Epithelial cell of prostate (primary cell): ENCODE measurements around the gene KCNQ2.

Source experiments
- DNase-seq: peaks from one replicate; pipeline ENCODE4 v3.0.0-alpha.2; 2011; ENCODE audit warnings: low read depth, low spot score
- H3K27ac ChIP-seq: fragments of 450-650 bp; 2 replicates; pipeline ENCODE4 v1.5.1; 2017; ENCODE audit warnings: mild to moderate bottlenecking

KCNQ2 gene

DNA sequence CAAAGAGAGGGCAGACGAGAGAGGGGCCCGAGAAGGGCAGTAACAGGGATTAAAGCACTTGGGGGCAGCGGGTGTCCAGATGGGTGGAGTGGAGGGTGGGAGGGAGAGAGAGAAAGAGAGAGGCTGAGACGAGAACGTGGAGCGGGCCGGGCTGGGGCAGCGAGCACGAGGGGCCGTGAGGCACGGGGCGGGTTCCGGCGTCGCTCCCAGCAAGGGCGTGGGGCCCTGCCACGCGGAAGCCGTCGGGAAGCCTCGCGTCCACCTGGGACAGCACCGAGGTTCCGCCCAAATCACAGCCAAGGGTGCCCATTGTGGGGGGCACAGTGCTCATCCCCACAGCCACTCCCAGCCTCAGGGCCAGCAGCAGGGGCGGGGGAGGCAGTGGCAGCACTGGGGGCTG, 49.8 kb downstream of the KCNQ2 start:
- no peak overlapping the region for H3K27ac ChIP-seq
- DNase-seq = no peak

DNA sequence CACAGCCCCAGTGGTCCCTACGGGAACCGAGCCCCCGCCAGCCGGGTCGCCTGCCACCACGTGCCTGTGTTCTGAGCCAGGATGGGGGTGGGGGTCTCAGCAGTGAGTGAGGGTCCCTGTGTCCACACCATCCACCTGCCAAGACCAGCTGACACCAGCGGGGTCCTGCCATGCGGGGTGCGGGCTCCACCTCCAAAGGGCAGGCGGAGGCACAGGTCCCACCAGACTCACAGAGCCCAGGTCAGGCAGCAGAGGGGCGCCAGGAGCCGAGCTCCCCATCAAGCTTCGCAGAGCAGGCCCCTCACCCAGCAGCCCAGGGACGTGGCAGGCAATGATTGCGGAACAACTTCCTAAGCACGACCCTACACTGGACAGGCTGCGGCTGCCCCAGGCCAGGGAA, 50.5 kb downstream of the KCNQ2 start:
- no peak for DNase-seq
- H3K27ac ChIP-seq = no peak overlapping the region

DNA sequence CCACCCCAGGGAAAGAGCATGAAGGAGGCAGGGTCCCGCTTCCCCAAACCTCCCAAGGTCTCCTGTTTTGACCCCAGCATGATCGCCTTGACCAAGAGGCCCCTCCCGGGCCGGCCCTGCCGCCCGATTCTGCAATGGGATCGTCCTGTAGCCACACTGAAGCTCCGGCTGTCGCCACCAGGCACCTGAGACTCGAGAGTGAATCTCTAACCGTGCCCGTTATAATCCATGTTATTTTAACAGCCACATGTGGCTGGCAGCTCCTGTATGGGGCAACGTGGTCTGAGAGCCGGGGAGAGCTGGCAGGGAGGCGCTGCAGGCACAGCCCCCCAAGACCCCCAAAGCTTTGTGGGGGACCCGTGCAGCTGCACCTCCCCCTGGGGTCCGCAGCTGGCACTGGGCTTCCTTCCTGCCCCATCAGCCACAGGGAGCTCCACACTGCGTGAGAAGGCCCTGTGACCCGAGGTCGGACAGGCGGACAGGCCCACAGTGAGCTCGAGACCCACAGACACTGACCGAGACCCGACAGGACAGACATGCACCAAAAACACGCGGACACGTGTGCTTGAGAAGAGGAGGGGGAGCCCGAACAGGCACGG, 51.3 kb downstream of the KCNQ2 start:
- DNase-seq = no peak
- no peak overlapping the region for H3K27ac ChIP-seq

DNA sequence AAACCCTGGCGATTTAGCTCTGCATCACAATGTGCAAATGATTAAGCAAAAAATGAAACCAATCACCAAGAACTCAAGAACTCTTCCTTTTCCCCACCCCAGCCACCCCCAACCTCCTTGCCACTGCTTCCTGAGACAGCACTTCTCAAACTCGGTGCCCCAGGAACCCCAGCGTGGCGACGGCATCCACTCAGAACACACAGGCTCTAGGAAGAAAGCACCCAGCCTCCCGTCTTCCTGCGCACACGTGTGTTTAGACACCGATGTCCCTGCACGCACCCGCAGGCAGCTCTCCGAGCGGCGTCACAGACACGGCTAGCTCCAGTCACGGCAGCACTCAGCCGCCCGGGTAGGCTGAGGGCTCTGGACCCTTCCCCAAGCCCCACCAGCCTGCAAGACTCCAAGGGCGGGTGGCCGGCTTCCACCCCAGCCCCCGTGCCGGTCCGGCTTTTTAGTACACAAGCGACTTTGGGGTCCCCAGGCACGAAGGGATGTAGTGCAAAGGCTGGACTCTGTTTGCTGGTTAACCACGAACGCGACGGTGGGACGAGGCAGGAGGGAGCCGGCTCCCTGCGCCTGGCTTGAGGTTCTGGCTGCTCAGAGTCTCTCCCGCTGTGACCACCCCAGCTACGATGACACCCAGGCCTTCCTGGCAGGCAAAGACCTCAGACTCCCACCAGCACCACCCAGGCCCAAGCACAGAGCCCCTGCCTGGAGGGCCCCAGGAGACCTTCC, 51.9 kb downstream of the KCNQ2 start:
- H3K27ac ChIP-seq = no peak overlapping the region
- no peak for DNase-seq

DNA sequence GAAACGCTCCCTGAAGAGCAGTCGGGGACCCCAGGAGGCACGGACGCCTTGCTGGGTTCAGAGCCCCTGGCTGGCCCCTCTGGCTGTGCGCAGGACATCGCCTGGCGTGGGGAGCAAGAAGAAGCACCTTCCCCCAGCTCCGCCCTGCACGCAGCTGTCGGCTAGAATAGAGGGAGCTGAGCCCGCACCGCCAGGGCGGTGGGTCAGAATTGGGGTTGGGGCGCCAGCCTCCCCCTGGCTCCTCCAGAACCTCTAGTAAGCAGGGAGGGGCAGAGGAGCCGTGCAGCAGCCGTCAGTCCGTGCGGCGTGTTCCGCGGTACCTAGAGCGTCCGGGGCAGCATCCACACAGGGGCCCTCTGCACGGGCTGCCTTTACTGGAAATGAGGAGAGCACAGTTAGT, 53.2 kb downstream of the KCNQ2 start:
- DNase-seq = no peak
- H3K27ac ChIP-seq = no peak overlapping the region

DNA sequence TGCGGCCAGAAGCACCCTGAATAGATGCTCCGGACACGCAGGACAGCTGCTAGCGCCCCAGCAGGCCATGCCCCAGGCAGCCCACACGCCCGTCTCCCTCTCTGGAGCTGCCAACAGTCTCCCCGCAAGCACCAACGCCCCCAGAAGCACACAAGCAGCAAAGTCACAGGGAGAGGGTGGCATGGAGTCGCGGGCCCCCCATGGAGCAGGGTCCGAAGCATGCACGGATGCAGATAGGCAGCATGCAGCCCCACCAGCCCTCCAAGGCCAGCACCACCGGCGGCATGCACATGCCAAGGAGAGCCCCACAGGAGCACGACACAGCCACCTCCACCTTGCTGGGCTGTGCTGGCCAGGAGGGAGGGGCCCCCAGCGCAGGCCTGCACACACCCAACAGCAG, 53.8 kb downstream of the KCNQ2 start:
- no peak overlapping the region for H3K27ac ChIP-seq
- no peak for DNase-seq

DNA sequence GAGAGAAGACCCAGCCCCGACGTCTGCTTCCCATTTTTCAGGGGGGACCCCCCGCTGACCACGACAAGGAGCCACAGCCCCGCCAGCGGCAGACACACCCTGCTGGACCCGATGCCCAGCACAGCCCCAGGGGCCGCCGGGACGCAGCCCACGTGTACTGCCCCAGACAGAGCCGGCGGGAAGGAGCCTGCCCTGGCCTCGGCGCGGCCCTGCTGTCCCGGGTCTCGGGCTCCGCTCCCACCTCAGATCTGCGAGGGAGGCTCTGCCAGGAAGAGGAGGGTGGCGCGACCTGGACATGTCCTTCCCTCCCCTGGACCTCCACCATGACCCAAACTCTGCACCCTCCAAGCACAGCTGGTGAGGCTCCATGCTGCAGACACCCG, 54.7 kb downstream of the KCNQ2 start:
- H3K27ac ChIP-seq = no peak overlapping the region
- DNase-seq = no peak

DNA sequence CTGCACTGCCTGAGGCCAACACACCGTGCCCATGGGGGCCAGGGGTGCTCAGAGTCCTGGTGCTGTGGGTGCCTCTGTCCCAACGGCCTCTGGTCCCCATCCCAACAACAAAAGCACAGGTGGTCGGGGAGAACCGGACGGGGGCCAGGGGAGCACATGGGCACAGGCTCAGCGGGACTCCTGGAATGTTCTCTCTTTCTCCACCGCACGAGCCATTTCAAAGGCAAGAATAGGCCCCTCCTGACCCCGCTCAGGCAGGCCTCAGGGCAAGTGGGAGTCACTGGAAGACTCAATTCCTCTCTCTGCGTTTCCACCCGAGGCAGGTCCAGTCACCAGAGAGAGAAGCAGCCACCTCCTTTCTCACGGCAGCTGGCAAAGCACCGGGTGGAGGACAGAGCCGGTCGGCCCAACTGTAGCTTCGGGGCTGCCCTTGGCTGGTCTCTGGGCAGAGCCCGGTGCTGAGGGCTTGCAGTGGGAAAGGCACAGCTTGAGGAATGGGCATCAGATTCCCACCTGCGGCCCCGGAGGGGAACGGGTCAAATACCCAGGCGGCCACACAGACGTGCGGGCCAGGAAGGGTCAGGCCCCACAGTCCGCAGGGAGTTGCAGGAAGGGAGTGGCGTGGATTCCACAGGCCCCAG, 55.2 kb downstream of the KCNQ2 start:
- DNase-seq = no peak
- H3K27ac ChIP-seq = no peak overlapping the region

DNA sequence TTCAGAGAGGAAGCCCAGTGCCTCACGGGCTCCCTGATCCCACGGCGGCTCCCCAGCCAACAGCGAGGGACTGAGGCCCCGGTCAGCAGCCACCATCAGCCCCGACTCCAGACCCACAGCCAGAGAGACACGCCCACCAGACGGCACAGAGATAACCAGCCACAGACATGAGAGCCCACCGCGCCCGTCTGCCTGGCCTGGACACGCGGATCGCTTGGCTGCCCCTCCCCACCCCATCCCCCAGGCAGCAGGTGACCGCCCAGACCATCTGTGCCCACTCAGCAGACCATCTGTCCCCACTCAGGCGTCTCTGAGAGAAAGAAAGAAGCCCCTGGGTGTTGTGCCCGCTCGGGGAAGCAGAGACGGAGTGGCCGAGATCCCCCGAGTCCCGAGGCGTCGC, 55.8 kb downstream of the KCNQ2 start:
- H3K27ac ChIP-seq = no peak overlapping the region
- no peak for DNase-seq

DNA sequence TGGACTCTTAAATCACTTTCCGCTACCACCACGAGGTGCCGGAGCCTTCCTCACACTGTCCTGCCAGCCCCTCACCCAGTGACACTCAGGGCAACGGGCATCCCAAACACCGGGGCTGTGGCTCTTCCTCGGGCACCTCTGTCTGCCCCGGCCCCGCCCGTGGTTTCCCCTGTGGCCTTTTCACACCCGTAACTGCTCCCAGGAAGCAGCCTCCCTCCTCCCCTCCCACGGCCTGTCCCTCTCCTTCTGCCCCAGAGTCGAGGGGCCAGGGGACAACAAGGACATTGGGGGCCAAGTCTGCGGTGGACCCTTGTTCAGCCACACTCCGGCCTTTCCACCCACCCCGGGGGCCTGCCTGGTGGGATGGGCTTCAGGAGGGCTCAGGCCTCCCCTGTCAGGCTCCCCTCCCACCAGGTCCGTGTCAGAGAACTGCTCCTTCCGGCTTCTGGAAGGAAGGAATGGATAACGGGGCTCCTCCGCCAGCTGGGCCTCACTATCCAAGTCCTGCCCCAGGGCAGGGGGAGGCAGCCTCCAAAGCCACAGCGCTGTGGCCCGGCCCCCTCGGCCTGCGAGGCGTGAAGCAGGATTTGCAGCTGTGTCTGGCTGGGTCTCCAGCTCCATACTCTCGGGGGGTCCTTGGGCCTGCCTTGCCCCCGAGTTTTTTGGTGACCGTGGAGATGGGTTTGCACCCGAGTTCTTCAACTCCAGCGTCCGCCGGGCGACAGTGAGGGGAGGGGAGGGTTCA, 56.6 kb downstream of the KCNQ2 start:
- H3K27ac ChIP-seq = no peak overlapping the region
- no peak for DNase-seq

DNA sequence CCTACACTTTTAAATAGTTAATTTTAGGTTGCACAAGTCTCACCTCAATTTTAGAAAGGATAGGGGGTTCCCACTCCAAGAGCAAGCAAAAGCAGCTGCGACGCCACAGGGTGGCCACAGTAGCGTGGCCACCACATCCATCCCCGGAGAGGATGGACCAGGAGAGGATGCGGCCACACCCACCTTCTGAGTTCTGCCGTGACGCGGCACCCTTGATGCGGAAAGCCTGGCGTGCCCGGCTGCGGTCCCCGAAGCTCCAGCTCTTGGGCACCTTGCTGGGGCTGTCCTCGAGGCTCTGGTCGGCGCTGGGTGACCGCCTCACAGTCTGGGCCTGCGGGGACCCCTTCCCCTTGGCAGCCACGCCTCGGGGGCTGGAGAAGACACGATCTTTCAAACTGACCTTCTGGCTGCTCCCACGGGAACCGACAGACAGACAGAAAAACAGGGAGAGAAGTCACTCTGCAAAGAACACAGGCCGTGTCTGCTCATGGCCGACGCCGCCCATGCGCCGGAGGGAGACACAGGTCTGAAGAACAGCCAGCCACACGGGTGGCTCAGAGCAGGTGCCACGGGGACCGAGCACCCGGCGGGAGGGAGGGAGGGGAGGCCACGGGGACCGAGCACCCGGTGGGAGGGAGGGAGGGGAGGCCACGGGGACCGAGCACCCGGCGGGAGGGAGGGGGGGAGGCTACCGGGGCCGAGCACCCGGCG, 57.6 kb downstream of the KCNQ2 start:
- no peak for DNase-seq
- H3K27ac ChIP-seq = no peak overlapping the region

DNA sequence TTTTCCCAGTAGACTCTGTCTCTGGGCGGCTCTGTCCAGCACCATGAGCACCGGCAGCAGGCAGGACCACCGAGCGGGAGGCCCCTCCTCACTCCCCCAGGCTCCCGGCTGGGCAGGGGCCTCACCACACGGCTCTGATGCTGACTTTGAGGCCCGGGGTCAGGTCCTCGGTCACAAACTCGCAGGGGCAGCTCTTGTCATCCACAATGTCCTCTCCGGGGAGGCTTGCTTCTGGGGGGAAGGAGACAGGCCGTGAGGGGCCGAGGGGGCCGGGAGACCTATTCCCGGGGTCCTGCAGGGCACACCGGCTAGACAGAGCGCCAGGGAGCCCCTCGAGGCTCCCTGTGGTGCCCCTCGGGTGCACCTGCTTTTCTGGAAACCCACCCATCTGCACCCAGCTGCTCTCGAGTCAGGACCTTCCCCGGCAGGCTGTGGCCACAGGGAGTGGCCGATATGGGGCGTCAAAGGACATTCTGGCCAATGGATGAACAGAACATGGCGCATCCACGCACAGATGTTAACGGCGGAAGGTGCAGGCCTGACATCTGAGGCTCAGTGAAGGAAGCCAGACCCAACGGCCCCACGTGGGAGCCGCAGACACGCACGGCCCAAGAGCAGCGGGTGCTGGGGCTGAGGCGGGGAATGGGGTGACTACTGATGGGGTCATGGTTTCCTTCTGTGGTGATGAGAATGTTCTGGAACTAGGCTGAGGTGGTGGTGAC, 58.3 kb downstream of the KCNQ2 start:
- no peak overlapping the region for H3K27ac ChIP-seq
- no peak for DNase-seq

DNA sequence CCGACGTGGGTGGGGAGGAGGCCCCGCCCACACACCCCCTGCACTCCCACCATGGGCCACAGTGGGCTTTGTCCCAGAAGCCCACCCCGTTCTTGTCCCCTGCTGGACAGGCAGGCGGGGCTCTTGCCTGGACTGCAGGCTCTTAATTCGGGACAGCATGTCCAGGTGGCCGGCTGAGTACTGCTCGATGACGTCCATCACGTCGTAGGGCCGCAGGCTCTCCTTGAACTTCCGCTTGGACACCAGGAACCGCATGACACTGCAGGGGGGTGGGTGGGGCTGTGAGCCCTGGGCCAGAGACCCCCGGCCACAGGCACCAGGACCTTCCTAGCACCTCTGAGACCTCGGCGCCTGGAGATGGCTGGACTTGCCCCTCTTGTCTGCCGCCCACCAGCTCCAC, 59.1 kb downstream of the KCNQ2 start:
- no peak overlapping the region for H3K27ac ChIP-seq
- DNase-seq = no peak

DNA sequence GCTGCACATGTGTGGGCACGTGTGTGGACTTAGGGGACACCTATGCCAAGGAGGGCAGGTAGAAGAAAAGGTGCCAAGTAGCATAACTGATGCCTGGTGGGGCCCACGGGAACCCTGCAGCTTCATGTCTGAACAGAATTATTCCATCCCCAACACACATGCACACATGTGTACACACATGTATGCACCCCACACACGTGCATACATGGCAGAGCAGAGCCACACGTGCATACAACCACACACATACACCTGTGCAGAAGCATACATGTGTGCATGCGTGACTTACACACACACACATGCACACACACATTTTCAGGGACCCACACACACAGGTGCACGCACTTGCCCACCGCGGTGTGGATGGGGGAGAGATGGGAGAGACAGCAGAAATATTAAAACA, 59.6 kb downstream of the KCNQ2 start:
- no peak for DNase-seq
- no peak overlapping the region for H3K27ac ChIP-seq

DNA sequence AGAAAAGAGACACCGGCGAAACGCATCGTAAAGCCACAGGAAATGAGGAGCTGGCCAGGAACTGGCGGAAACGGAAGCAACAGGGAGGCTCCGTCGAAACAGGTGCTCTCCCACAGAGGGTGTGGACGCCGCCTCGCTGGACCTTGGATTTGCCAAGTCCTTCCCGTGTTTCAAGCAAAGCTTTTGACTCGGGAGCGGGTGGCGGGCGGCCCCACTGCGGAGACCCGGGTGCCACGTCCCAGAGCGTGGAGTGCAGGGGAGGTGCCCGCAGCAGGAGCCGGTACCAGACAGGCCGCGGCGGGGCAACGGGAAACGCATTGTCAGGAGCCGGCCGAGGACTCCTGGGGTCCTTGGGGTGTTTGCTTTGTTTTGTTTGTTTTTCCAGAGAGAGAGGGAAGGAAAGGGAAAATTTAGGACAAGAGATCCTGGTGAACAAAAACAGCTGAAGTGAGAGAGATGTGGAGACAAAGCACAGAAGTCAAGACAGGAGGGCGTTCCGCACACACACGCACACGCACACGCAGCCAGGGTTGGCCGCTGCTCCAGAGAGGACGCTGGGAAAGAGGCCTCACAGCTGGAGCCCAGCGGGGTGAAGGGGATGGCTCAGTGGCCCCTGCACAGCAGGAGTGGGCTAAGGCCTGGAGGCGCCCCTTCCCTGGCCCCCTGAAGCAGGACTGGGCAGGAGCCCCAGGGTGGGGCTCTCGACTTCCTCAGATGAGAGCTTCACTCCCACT, 60.4 kb downstream of the KCNQ2 start:
- DNase-seq = no peak
- no peak overlapping the region for H3K27ac ChIP-seq

DNA sequence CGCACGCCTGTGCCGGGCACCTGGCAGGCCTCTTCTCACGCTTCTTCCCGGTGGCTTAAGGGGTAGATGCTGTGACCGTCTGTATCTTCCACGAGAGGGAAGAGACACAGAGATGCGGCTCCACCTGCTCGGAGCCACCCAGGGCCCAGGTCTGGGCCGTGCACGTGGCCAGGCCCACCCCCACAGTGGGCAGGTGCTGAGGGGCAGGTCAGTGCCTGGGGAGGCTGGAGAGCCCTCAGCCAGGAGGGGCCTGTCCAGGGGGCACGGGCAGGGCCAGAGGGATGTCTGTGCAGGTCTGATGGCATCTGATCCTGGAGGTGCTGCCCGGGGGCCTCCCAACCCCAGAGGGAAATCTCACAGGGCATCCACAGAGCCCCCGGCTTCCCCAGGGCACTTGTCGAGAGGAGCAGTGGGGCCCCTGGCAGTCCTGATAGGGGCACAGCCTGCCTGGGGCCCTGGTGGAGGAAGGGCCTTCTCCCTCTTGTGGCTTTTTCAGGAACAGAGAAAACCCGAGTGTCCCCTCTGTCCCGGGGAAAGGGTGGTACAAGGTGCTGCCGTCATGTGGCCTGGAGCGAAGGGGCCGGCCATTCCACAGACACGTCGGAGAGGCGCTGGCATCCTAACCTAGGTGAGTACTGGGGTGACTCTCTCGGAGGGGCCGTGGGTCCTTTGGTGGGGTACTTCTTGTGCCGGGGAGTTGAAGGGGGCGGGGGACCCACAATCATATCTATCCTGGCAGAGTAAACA, 61.1 kb downstream of the KCNQ2 start:
- H3K27ac ChIP-seq = no peak overlapping the region
- DNase-seq = no peak

DNA sequence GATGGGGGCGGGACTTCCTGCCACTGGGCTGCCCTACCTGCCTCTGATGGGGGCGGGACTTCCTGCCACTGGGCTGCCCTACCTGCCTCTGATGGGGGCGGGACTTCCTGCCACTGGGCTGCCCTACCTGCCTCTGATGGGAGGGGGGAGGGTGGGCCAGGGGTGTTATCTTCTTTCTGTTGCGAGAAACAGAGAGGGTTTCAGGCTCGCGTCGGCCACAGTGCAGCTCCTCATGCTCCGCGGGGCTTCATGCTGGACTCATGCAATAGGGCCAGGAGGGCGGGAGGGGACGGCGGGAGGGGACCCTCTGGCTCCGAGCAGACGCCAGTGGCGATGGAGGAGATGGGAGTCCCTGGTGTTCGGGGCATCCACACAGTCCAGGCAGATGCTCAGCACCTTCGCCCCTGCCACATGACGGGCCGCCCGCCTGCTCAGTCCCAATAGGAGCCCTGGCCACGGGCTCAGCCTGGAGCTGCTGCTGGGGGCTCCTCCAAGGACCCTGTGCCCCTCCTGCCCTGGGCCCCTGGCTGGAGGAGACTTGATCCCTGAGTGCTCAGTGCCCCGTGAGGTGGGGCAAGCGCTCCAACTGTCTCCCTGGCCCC, 62.5 kb downstream of the KCNQ2 start:
- DNase-seq = no peak
- H3K27ac ChIP-seq = no peak overlapping the region
